ENCODE data around the gene PPIL6.
A peak's percentile ranks its signal among the peaks of the same experiment; 100 is the strongest.
"Not testable (repeated sequence)": the region's sequence is repeated elsewhere in the genome, so short reads cannot be mapped to it uniquely, and the experiment has no call there.

PPIL6 gene

DNA sequence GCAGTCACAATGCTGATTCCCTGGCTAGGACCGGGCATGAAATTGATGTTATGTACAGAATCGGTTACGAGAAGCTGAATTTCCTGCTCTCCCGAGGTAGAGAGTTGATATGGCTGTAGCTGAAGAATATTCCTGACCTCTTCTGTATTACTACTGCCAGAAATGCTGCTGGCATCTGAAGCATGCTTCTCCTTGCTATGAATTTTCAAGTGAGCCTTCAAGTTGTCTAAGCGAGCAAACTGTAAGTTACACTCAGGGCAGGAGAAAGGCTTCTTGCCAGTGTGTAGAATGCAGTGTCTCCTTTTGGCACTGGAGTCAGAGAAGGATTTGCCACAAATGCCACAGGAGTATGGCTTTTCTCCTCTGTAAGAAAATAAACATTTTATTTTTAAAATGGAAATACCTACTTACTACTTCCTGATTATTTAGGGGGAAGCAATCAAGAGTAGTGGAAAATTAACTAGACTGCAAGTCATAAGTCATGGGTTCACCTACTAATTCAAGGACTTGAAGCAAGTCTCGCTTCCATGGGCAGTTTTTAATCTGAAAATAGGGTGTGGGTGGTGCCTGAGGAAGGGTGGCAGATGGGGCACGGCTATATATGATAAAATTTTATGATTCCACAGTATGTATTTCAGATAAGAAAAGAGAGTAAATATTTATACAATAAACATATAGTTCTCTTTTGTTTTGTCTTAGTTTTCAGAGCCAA lies 25.9 kb upstream of the PPIL6 start:
- no peak for DNase-seq

DNA sequence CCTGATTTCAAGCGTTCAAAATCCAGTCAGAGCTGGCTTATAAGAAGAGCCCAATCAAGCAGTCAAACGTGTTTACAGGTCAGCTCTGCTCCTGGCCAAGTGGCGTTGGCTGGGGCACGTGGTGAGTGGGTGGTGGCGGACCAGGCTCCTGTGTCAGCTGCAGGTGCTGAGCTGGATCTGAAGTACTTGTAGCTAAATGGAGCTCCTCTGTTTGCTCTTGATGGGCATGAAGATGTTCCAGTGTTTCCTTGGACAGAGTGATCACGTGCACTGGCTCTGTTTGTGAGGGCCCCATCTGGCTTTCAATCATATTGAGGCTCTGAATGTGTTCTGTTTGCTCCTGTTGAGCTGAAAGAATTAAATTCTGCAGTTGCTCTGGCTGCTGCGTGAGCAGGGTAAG lies 25.3 kb upstream of the PPIL6 start:
- DNase-seq, result peak; percentile 11

GRCh38 chr6:109461733-109462526 lies 21.5 kb upstream of the PPIL6 start:
- DNase-seq, result no peak

- not testable (repeated sequence) for DNase-seq
Observed at GRCh38 chr6:109461205-109461604, 20.8 kb upstream of the PPIL6 start.

- DNase-seq, result no peak
Observed at GRCh38 chr6:109460161-109460829, 19.9 kb upstream of the PPIL6 start.

DNA sequence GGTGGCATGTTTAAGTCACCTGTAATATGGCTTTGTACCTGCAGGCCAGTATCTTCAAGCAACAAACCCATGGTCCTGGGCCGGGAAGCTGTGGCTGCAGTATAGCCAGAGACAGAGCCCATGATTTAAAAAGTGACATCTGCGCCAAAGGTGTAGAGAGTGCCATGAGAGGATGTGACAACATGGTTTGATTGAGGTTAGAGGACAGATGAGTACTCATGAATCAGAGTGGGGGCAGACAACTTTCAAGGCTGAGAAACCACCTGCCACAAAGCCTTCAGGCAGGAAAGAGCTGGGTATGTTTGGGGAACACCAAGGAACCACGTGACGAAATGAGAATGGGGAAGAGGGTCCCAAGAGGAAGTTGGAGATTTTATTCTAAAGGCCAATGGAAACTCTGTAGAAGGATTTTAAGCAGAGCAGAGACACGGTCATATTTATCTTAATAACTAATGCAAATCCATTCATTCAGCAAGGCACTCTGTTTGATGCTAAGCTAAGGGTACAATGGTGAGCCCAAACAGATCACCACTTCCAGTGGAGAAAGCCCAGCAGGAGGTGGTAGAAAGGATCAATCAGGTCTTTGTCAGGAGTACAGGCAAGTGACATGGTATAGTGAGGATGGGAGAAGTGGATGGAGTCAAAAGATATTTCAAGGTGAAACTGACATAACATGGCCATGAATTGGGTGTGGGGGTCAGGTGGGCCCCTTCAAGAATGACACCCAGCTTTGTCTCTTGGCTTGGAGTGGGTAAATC lies 18.5 kb upstream of the PPIL6 start:
- DNase-seq, result no peak

- DNase-seq, result no peak
Observed at GRCh38 chr6:109457562-109457996, 17.2 kb upstream of the PPIL6 start.

DNA sequence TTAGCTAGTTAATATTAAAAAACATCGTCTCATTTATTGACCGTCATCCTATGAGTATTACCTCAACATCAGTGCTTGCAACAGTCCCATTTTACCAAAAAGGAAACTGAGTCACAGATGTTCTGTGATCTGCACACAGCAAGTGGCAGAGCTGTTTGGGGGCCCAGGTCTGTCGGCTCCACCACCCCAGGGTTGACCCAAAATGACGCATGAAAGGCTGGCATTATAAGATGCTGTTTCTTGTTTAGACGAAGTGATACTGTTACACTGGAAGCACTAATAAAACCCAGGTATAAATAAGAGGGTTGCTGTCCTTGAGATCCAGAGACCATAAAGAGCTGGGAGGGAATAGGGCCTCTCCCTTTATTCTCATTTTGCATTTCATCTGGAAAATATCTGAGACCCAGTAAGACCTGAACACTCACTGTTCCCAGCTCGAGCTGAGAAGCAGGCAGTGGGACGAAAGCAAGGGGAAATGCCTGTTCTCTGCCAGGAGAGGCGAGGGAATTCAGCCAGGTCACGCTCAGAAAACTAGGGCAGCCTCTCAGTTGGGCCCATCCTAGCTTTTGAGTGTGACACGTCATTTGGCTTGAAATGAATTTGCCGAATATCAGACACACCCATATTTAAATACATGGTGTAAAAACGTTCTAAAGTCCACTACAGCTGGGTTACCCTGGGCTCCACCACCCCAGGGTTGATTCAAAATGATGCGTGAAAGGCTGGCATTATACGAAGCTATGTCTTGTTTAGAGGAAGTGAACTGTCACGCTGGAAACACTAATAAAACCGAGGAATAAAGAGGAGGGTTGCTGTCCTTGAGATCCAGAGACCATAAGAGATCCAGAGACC lies 16.5 kb upstream of the PPIL6 start:
- no peak for DNase-seq

DNA sequence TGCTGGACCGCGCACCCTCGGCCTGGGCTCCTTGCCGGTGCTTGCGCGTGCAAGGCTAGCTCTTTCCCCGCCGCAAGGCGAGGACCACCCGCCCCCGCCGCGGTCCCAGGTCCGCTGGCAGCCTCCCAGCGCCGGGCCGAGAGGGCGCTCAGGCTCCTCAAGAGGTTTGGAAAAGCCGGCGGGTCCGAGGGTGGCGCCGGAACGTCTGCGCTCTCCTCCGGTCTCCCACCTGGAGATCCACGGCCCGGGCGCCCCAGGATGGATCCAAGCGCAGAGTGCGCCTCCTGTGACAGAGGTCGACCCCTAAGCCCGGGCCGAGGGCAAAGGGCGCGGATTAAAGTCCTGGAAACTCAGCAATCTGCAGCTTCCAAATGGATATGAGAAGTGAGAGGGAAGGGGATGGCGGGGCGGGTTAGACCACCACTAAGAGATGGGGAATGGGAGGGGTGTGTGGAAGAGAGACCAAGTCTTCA lies 15.7 kb upstream of the PPIL6 start:
- no peak for DNase-seq

DNA sequence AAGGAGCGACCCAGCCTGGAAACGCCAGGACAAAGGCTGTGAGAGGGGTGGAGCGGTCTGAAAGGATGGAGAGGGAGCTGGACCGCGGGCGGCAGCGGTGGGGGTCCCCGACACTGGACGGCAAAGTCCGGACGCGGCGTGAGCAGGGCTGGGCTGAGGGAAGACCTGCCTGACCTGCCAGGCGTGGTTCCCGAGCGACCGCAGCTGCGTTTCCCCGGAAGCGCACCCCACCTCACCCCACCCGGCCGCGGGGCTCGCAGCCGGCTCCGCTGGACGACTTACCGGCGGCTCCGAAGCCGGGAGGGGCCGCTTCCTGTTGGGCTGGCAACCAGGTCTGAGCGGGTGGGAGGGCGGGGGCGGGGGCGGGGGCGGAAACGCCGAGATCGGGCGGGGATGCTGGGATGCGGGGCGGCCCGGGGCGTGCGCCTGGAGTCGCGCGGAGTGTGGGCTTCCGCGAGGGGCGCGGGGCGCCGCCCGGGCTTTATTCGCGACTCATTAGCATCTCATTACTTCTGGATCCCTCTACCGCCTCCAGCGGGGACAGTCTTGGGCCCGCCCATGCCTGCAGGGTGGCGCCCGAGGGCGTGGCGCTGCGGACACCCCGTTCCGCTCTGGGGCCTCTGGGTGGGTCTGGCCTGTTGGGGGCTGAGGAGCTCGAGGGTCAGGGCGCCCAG lies 15.1 kb upstream of the PPIL6 start, which contains the start of gene MICAL1:
MICAL1 (minus strand) TSS at position 336 of the 674 bp plus-strand sequence. CDS start 1,576 bp downstream, outside the sequence.
- peak; percentile 38 for DNase-seq

GRCh38 chr6:109454496-109455436 lies 14.3 kb upstream of the PPIL6 start:
- DNase-seq, result peak; percentile 39

- no peak for DNase-seq
Observed at GRCh38 chr6:109453594-109454495, 13.4 kb upstream of the PPIL6 start.

GRCh38 chr6:109453156-109453555 lies 12.7 kb upstream of the PPIL6 start:
- DNase-seq, result no peak

DNA sequence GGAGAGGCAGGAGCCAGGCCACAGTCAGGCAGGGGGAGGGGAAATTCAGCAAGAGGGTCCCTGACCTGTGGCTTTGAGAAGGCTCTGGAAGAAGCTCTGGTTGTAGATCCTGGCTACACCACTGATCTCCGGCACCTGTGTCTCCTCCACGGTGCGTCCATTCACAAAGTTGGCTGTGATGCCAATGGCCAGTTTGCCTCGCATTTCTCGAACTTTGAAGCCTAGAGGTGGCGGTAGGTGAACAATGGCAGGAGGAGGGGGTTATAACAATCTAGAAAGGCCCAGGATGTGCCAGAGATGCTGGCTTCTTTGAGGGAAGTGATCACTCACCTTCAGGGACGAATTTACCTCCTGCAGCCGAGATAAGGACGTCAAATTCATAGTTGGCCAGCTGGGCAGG lies 11.8 kb upstream of the PPIL6 start:
- DNase-seq, result no peak

GRCh38 chr6:109451376-109451775 lies 10.9 kb upstream of the PPIL6 start:
- DNase-seq, result no peak

DNA sequence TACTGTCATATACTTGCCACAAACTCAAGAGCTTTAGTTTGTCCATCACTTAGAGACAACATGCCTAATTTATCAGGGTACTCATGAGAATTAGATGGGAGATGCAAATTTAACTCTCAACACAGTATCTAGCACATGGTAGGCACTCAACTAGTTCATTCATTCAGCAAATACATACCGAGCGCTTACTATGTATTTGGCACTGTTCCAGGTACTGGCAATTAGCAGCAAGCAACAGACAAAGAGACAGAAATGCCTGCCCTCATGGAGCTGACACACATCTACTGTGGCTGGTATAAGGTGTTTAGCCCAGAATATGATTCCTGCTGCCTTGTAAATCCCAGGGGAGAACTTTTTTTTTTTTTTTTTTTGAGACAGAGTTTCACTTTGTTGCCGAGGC lies 10.4 kb upstream of the PPIL6 start:
- no peak for DNase-seq

GRCh38 chr6:109449795-109450673 lies 9.6 kb upstream of the PPIL6 start:
- DNase-seq, result no peak
